ENCODE results near the gene ME1. TPM values are rescaled to one million over a fixed set of nuclear protein-coding genes. Genes with fewer than 3 reads are reported as not detected.

The ME1 gene
- total RNA-seq, 4 donors from 2014 or later: 7.8 to 17.6 (median 14.9) TPM

DNA sequence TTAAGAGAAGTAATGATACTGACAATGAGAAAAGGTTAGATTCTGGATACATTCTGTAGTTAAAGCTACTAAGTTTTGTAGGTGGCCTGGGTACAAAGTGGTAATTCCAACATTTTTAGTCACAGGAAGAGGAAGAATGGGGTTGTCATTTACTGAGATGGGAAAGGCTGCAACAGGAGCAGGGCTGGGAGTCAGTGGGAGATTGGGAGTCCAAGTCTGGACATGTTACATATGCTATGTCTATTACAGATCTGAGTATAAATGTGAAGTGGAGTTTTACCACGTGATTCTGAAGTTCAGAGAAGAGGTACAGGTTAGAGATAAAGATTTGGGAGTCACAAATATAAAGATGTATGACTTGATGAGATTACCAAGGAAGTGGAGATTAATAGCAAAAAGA is 121.5 kb downstream of the ME1 start:
- H3K4me1 ChIP-seq: peaks cover 0 to 5% (median 0%) of the 10 kb centered on the region in 4 donors
- H3K4me3 ChIP-seq: no peak overlapping the region
- H3K9me3 ChIP-seq: no peaks in the 10 kb centered on the region
- no peak overlapping the region for H3K27ac ChIP-seq
- no peaks in the 10 kb centered on the region for H3K36me3 ChIP-seq
- TF ChIP-seq POLR2A (IDR thresholded peaks at IDR 0.05): no peak
- TF ChIP-seq, protein P1, sequence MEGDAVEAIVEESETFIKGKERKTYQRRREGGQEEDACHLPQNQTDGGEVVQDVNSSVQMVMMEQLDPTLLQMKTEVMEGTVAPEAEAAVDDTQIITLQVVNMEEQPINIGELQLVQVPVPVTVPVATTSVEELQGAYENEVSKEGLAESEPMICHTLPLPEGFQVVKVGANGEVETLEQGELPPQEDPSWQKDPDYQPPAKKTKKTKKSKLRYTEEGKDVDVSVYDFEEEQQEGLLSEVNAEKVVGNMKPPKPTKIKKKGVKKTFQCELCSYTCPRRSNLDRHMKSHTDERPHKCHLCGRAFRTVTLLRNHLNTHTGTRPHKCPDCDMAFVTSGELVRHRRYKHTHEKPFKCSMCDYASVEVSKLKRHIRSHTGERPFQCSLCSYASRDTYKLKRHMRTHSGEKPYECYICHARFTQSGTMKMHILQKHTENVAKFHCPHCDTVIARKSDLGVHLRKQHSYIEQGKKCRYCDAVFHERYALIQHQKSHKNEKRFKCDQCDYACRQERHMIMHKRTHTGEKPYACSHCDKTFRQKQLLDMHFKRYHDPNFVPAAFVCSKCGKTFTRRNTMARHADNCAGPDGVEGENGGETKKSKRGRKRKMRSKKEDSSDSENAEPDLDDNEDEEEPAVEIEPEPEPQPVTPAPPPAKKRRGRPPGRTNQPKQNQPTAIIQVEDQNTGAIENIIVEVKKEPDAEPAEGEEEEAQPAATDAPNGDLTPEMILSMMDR (IDR thresholded peaks at IDR 0.05): no peak
- no peak for TF ChIP-seq EP300 (IDR thresholded peaks at IDR 0.05)
- no peak for DNase-seq (ENCODE audit: low spot score in 2 of 2)
- WGBS, 2 donors: 60 to 71% methylated on average over 1 of the region's 1 CpG
- no peaks in the 10 kb centered on the region for H3K27me3 ChIP-seq

DNA sequence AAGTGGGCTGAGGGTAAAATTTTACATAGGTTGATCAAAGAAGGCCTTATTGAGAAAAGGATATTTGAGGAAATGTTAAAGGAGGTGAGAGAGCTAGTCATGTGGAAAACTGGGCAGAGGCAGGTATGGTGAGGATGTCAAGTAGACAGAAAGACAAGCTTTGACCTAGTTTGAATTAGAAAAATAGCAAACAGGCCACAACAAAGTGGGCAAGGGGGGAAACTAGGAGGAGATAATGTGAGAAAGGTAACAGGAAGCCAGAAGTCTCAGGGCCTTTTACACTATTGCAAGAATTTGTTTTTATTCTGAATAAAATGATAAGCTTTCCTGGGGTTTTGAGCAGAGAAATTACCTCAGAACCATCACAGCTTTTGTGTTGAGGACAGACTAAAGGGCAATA is 122.0 kb downstream of the ME1 start:
- no peaks in the 10 kb centered on the region for H3K36me3 ChIP-seq
- peaks cover 0 to 5% (median 0%) of the 10 kb centered on the region in 4 donors for H3K4me1 ChIP-seq
- H3K27me3 ChIP-seq: no peaks in the 10 kb centered on the region
- no peaks in the 10 kb centered on the region for H3K9me3 ChIP-seq
- H3K4me3 ChIP-seq: no peak overlapping the region
- no peak for TF ChIP-seq EP300 (IDR thresholded peaks at IDR 0.05)
- TF ChIP-seq, protein P1 (IDR thresholded peaks at IDR 0.05): no peak
- TF ChIP-seq POLR2A (IDR thresholded peaks at IDR 0.05): no peak
- H3K27ac ChIP-seq: no peak overlapping the region
- no peak for DNase-seq (ENCODE audit: low spot score in 2 of 2)

DNA sequence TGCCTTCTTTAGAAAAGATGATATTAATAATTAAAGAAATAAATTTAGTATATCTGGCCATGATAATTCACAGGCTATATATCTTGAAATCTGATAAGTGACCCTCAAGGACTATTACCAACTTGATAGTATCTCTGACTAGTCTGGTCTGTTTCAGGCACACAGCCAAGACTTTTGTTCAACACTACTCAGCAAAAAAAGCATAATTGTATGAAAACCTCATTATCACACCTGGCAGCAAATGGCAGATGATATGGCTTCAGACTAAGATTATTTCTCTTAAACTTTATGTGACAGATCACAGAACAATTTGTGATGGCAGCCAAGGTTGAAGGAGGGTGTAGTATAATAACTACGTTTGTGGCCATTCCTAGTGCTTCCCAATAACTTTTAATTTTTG is 123.0 kb downstream of the ME1 start:
- DNase-seq (ENCODE audit: low spot score in 2 of 2): no peak
- no peak for TF ChIP-seq EP300 (IDR thresholded peaks at IDR 0.05)
- Histone ChIP-seq H3K27me3 (no peaks in the 10 kb centered on the region), H3K27ac (no peak overlapping the region), H3K36me3 (no peaks in the 10 kb centered on the region), H3K4me1 (peaks cover 0 to 5% (median 0%) of the 10 kb centered on the region in 4 donors), H3K4me3 (no peak overlapping the region), H3K9me3 (no peaks in the 10 kb centered on the region)
- WGBS, 2 donors: 77 to 81% methylated on average over 1 of the region's 1 CpG

DNA sequence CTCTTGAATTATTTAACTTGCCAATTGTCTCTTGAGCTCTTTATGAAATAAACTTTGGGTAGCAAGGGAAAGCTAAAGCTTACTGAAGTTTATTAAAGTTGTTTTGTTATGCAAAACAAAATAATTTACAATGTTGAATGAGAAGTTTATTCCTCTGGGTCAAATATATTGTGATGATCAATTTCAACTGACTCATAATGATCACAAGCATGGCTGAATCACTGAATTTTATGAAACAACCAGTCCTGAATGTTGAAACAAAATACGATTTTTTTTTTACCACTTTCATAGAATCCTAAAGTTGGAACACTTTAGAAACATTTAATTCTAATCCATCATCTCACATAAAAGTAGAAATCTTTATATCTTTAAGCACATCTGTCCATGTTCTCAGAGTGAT is 127.4 kb downstream of the ME1 start:
- no peaks in the 10 kb centered on the region for H3K9me3 ChIP-seq
- H3K4me1 ChIP-seq: peaks cover 0 to 5% (median 0%) of the 10 kb centered on the region in 4 donors
- no peaks in the 10 kb centered on the region for H3K27me3 ChIP-seq
- TF ChIP-seq, protein P1 (IDR thresholded peaks at IDR 0.05): no peak
- TF ChIP-seq EP300 (IDR thresholded peaks at IDR 0.05) (no peak), POLR2A (IDR thresholded peaks at IDR 0.05) (no peak)
- H3K27ac ChIP-seq: no peak overlapping the region
- no peak overlapping the region for H3K4me3 ChIP-seq
- no peaks in the 10 kb centered on the region for H3K36me3 ChIP-seq
- 71 to 82% methylated on average over 1 of the region's 1 CpG for WGBS, 2 donors
- DNase-seq (ENCODE audit: low spot score in 2 of 2): no peak

DNA sequence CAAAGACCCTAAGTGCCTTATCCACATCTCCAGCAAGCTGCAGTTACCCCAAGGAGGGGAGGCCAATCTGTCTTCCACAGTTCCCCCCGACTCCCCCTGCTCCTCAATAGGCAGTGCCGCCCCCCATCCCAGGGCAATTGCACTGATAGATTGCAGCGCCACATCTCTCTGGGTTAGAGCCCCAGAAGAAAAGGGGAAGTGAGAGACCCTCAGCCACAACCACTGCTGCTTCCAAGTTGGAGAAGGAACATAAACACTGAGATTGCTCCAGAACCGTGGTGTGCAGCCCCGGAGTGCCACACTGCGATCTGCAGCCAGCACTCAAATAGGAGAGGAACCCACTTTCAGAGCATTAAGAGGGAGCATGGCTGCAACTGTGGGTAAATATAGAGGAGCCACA is 136.2 kb downstream of the ME1 start:
- Histone ChIP-seq H3K4me3 (no peak overlapping the region), H3K27ac (no peak overlapping the region), H3K4me1 (no peaks in the 10 kb centered on the region), H3K27me3 (no peaks in the 10 kb centered on the region), H3K9me3 (peaks cover 0 to 6% (median 0%) of the 10 kb centered on the region in 4 donors), H3K36me3 (no peaks in the 10 kb centered on the region)
- TF ChIP-seq POLR2A (IDR thresholded peaks at IDR 0.05): no peak
- no peak for TF ChIP-seq EP300 (IDR thresholded peaks at IDR 0.05)
- TF ChIP-seq, protein P1 (IDR thresholded peaks at IDR 0.05): no peak
- no peak for DNase-seq (ENCODE audit: low spot score in 2 of 2)
- WGBS, 2 donors: 91 to 93% methylated on average over 6 of the region's 6 CpGs
